GM12872 (cell line): ENCODE measurements around the gene NDUFAF2.

ENCODE experiments used
- TF ChIP-seq, protein P1 (sequence below): IDR thresholded peaks from 3 replicates; pipeline ENCODE4 v1.5.1; 2011; ENCODE audit warnings: low read depth, mild to moderate bottlenecking, low read length, moderate library complexity; ENCODE audit not compliant: insufficient read depth

Gene NDUFAF2, protein sequence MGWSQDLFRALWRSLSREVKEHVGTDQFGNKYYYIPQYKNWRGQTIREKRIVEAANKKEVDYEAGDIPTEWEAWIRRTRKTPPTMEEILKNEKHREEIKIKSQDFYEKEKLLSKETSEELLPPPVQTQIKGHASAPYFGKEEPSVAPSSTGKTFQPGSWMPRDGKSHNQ

GRCh38 chr5:60944904-60945812, at the start of gene NDUFAF2, which contains the start of gene ERCC8:
Gene NDUFAF2, plus strand, starts transcription at chr5:60945205. Its CDS starts 51 bp downstream, at chr5:60945256.
Gene ERCC8, minus strand, starts transcription at chr5:60945070. Its CDS starts 62 bp downstream, at chr5:60945008.
- TF ChIP-seq, protein P1, sequence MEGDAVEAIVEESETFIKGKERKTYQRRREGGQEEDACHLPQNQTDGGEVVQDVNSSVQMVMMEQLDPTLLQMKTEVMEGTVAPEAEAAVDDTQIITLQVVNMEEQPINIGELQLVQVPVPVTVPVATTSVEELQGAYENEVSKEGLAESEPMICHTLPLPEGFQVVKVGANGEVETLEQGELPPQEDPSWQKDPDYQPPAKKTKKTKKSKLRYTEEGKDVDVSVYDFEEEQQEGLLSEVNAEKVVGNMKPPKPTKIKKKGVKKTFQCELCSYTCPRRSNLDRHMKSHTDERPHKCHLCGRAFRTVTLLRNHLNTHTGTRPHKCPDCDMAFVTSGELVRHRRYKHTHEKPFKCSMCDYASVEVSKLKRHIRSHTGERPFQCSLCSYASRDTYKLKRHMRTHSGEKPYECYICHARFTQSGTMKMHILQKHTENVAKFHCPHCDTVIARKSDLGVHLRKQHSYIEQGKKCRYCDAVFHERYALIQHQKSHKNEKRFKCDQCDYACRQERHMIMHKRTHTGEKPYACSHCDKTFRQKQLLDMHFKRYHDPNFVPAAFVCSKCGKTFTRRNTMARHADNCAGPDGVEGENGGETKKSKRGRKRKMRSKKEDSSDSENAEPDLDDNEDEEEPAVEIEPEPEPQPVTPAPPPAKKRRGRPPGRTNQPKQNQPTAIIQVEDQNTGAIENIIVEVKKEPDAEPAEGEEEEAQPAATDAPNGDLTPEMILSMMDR = no peak

DNA sequence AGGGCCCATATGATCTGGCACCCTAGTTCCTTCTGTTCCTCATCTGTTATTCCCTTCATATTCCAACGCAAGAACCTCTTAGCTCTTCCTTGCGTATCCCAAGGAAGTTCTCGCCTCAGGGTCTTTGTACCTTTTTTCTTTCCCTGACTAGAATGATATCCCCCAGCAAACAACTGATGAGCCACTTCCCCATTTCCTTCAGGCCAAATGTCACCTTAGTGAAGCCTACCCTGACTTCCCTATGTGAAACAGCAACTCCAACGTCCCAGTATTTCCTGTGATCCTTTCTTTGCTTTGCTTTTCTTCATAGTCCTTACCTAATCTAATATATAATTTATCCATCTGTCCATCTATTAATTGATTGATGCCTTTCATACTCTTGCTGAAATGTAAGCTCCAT, 48.0 kb upstream of the NDUFAF2 start:
- TF ChIP-seq, protein P1 = no peak

DNA sequence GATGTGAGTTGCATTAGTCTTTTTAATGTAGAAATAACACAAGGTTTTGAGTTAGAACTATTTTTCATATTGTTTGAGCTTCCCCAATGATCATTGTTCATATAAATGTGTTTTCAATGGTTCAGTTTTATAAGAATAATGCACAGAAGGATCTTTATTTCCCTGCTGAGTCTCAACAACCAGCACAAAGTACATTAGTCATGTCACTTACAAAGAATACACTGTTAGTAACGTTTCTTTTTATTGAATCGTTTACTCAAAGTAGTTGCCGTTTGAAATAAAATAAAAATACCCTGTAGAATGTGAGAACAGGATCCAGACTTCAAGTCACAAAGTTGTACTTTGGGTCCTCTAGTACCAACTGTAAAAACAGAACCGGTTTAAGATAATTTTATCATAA, 41.6 kb upstream of the NDUFAF2 start:
- TF ChIP-seq, protein P1 = no peak

- TF ChIP-seq, protein P1 = no peak
These were observed 28.4 kb upstream of the NDUFAF2 start for GRCh38 chr5:60916646-60917045.

DNA sequence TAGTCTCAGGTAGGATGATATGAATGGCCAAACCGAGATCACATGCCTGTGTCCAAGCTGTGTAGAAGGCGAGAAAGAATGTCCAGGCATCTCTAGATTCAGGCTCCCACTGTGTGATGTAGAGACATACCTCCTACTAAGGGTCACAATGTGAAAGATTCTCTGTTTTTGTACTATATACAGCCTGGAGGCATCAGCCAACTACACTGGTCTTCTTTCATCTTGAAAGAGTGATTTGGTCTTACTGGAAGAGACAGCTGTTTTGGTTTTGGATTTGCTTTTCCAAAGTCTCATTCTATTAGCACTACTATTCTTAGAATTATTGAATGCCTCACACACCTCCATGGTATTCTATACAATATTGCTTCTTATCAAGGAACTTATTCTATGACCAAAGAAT, 26.5 kb upstream of the NDUFAF2 start:
- TF ChIP-seq, protein P1 = no peak

- TF ChIP-seq, protein P1 = no peak
These were observed 17.6 kb upstream of the NDUFAF2 start for GRCh38 chr5:60927450-60927849.

GRCh38 chr5:60929024-60929423, 16.0 kb upstream of the NDUFAF2 start:
- TF ChIP-seq, protein P1 = no peak
